Parathyroid adenoma (tissue), 2 donors: ENCODE measurements around the gene TMEM213.

Experiments used
- H2AFZ ChIP-seq: fragments of 300-600 bp; sonication (generic); one replicate; pipeline ENCODE4 v1.7.0; 2017; ENCODE audit warnings: antibody characterized with exemption, mild to moderate bottlenecking
- H3K27ac ChIP-seq: fragments of 300-600 bp; sonication (generic); one replicate; pipeline ENCODE4 v1.7.0; 2017
- H3K27me3 ChIP-seq: fragments of 300-600 bp; sonication (generic); one replicate; pipeline ENCODE4 v1.7.0; 2017; ENCODE audit warnings: low read length; ENCODE audit not compliant: control insufficient read depth, insufficient read depth
- H3K36me3 ChIP-seq: fragments of 300-600 bp; sonication (generic); one replicate; pipeline ENCODE4 v1.7.0; 2017; ENCODE audit warnings: low read length; ENCODE audit not compliant: control insufficient read depth, insufficient read depth
- H3K4me1 ChIP-seq: fragments of 300-600 bp; sonication (generic); one replicate; pipeline ENCODE4 v1.7.0; 2017; ENCODE audit warnings: control low read depth
- H3K4me2 ChIP-seq: fragments of 300-600 bp; sonication (generic); one replicate; pipeline ENCODE4 v1.7.0; 2017; ENCODE audit warnings: low read length
- H3K4me3 ChIP-seq: fragments of 300-600 bp; sonication (generic); one replicate; pipeline ENCODE4 v1.7.0; 2017; ENCODE audit warnings: low read depth, low read length
- H3K79me2 ChIP-seq: fragments of 300-600 bp; sonication (generic); one replicate; pipeline ENCODE4 v1.7.0; 2017; ENCODE audit warnings: control low read depth
- H3K9ac ChIP-seq: fragments of 300-600 bp; sonication (generic); one replicate; pipeline ENCODE4 v1.7.0; 2017; ENCODE audit warnings: mild to moderate bottlenecking
- H3K9me3 ChIP-seq: fragments of 300-600 bp; sonication (generic); one replicate; pipeline ENCODE4 v1.7.0; 2017; ENCODE audit warnings: low read length; ENCODE audit not compliant: control insufficient read depth
- CTCF ChIP-seq: fragments of 300-600 bp; sonication (generic); IDR thresholded peaks from one replicate; pipeline ENCODE4 v1.7.0; 2017; ENCODE audit warnings: antibody characterized with exemption, mild to moderate bottlenecking
- donor health status: primary hyperparathyroidism.

TMEM213 gene

GRCh38 chr7:138885383-138886147 lies 87.8 kb downstream of the TMEM213 start:
- Histone ChIP-seq H2AFZ (no peak overlapping the region), H3K9ac (no peak overlapping the region), H3K79me2 (peaks cover 4% of the 10 kb centered on the region), H3K27ac (no peak overlapping the region), H3K36me3 (no peaks in the 10 kb centered on the region), H3K4me3 (no peak overlapping the region), H3K9me3 (no peaks in the 10 kb centered on the region), H3K4me2 (no peak overlapping the region), H3K4me1 (peaks cover 12% of the 10 kb centered on the region), H3K27me3 (no peaks in the 10 kb centered on the region)
- TF ChIP-seq CTCF = no peak

- H3K4me1 ChIP-seq = peaks cover 21% of the 10 kb centered on the region
- H3K36me3 ChIP-seq = no peaks in the 10 kb centered on the region
- H3K27me3 ChIP-seq = no peaks in the 10 kb centered on the region
- H2AFZ ChIP-seq = peak overlapping the region; percentile 31
- H3K4me2 ChIP-seq = no peak overlapping the region
- H3K9me3 ChIP-seq = no peaks in the 10 kb centered on the region
- no peak overlapping the region for H3K4me3 ChIP-seq
- TF ChIP-seq CTCF = peak; percentile 77
- no peak overlapping the region for H3K27ac ChIP-seq
- peaks cover 4% of the 10 kb centered on the region for H3K79me2 ChIP-seq
- H3K9ac ChIP-seq = no peak overlapping the region
Measured at GRCh38 chr7:138886501-138886917, 88.7 kb downstream of the TMEM213 start.

- peaks cover 4% of the 10 kb centered on the region for H3K79me2 ChIP-seq
- no peak overlapping the region for H3K9ac ChIP-seq
- H3K4me1 ChIP-seq = peaks cover 25% of the 10 kb centered on the region
- H3K4me2 ChIP-seq = no peak overlapping the region
- no peak overlapping the region for H3K27ac ChIP-seq
- no peak overlapping the region for H3K4me3 ChIP-seq
- no peak for TF ChIP-seq CTCF
- peak overlapping the region; percentile 43 for H2AFZ ChIP-seq
- no peaks in the 10 kb centered on the region for H3K36me3 ChIP-seq
- no peaks in the 10 kb centered on the region for H3K9me3 ChIP-seq
- H3K27me3 ChIP-seq = no peaks in the 10 kb centered on the region
Measured at GRCh38 chr7:138887085-138887710, 89.4 kb downstream of the TMEM213 start.
